Measurements from ENCODE around the gene STRIP2.

DNA sequence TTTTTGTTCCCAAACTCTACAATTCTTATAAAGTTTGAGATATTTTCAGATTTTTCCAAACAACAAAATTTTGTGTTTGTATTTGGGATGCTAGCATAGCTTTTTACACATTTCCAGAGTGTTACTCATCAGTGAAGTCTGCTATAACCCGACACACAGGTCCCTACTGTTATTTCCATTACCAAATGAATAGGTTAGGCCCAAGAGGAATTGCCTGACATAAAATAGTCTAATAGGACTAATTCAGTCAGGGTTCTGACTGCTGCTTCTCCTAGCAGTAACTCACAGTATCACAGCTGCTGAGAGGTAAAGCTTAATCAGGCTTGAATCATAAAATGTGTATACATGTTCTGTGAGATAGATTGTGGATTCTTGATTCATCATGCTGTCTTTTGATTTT, 49.1 kb upstream of the STRIP2 start:
- no peak for TF ChIP-seq DPF2 (IDR thresholded peaks at IDR 0.05)
- TF ChIP-seq BHLHE40 (IDR thresholded peaks at IDR 0.05; ENCODE audit: low read length): no peak
- TF ChIP-seq, protein P1, sequence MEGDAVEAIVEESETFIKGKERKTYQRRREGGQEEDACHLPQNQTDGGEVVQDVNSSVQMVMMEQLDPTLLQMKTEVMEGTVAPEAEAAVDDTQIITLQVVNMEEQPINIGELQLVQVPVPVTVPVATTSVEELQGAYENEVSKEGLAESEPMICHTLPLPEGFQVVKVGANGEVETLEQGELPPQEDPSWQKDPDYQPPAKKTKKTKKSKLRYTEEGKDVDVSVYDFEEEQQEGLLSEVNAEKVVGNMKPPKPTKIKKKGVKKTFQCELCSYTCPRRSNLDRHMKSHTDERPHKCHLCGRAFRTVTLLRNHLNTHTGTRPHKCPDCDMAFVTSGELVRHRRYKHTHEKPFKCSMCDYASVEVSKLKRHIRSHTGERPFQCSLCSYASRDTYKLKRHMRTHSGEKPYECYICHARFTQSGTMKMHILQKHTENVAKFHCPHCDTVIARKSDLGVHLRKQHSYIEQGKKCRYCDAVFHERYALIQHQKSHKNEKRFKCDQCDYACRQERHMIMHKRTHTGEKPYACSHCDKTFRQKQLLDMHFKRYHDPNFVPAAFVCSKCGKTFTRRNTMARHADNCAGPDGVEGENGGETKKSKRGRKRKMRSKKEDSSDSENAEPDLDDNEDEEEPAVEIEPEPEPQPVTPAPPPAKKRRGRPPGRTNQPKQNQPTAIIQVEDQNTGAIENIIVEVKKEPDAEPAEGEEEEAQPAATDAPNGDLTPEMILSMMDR (IDR thresholded peaks at IDR 0.05 in 2 of 3, conservative IDR thresholded peaks at IDR 0.05 in 1 of 3; ENCODE audit: insufficient read depth in 2 of 3, low read depth in 1 of 3, low read length in 3 of 3): no peak
- TF ChIP-seq RFX5 (IDR thresholded peaks at IDR 0.05; ENCODE audit: low read depth, low read length): no peak
- no peak for TF ChIP-seq BRD9 (IDR thresholded peaks at IDR 0.05; ENCODE audit: low read depth, partially characterized antibody)
- TF ChIP-seq, protein P2, sequence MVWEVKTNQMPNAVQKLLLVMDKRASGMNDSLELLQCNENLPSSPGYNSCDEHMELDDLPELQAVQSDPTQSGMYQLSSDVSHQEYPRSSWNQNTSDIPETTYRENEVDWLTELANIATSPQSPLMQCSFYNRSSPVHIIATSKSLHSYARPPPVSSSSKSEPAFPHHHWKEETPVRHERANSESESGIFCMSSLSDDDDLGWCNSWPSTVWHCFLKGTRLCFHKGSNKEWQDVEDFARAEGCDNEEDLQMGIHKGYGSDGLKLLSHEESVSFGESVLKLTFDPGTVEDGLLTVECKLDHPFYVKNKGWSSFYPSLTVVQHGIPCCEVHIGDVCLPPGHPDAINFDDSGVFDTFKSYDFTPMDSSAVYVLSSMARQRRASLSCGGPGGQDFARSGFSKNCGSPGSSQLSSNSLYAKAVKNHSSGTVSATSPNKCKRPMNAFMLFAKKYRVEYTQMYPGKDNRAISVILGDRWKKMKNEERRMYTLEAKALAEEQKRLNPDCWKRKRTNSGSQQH (CRISPR knock-in tag; IDR thresholded peaks at IDR 0.05): no peak
- no peak for TF ChIP-seq CREM (IDR thresholded peaks at IDR 0.05; ENCODE audit: low read depth)
- TF ChIP-seq CBX1 (IDR thresholded peaks at IDR 0.05; ENCODE audit: low read depth): no peak
- TF ChIP-seq TAF1 (IDR thresholded peaks at IDR 0.05; ENCODE audit: control insufficient read depth, extremely low read depth, insufficient read depth, low read length, severe bottlenecking): no peak
- TF ChIP-seq MYC (IDR thresholded peaks at IDR 0.05; ENCODE audit: low read depth, low read length): no peak
- no peak for TF ChIP-seq MYC (CRISPR knock-in tag; IDR thresholded peaks at IDR 0.05; ENCODE audit: borderline replicate concordance, low read depth)
- TF ChIP-seq, protein P3, sequence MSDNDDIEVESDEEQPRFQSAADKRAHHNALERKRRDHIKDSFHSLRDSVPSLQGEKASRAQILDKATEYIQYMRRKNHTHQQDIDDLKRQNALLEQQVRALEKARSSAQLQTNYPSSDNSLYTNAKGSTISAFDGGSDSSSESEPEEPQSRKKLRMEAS (CRISPR knock-in tag; IDR thresholded peaks at IDR 0.05): no peak
- no peak for TF ChIP-seq FOXA1 (IDR thresholded peaks at IDR 0.05; ENCODE audit: borderline replicate concordance)
- no peak for TF ChIP-seq JUNB (CRISPR knock-in tag; conservative IDR thresholded peaks at IDR 0.05)

Data from K562 (cell line).